Activated CD8-positive, alpha-beta memory T cell treated with anti-CD3 and anti-CD28 coated beads, Interleukin-2, amount 50 U/mL, for 24 hours (primary cell): ENCODE results near the gene ATP9A.
A peak's percentile ranks its signal among the peaks of the same experiment; 100 is the strongest.

Source experiments
- DNase-seq: peaks from one replicate; pipeline ENCODE4 v3.0.0-alpha.2; 2020; ENCODE audit errors: extremely low read depth

ATP9A gene

GRCh38 chr20:51627586-51627985 is 140.6 kb downstream of the ATP9A start:
- DNase-seq, result no peak

- DNase-seq, result no peak
Measured at GRCh38 chr20:51625105-51625504, 143.1 kb downstream of the ATP9A start.

- DNase-seq, result peak; percentile 36
Measured at GRCh38 chr20:51624157-51624731, 143.9 kb downstream of the ATP9A start.

GRCh38 chr20:51623255-51623654 is 144.9 kb downstream of the ATP9A start:
- no peak for DNase-seq

GRCh38 chr20:51622004-51622874 is 146.0 kb downstream of the ATP9A start:
- DNase-seq, result no peak

- no peak for DNase-seq
Measured at GRCh38 chr20:51620432-51620831, 147.8 kb downstream of the ATP9A start.

- DNase-seq, result no peak
Measured at GRCh38 chr20:51616060-51616459, 152.1 kb downstream of the ATP9A start.

- DNase-seq, result no peak
Measured at GRCh38 chr20:51614687-51615086, 153.5 kb downstream of the ATP9A start.

- DNase-seq, result no peak
Measured at GRCh38 chr20:51613580-51613979, 154.6 kb downstream of the ATP9A start.

- no peak for DNase-seq
Measured at GRCh38 chr20:51612896-51613295, 155.3 kb downstream of the ATP9A start.

GRCh38 chr20:51611625-51611890 is 156.6 kb downstream of the ATP9A start:
- DNase-seq, result no peak

- no peak for DNase-seq
Measured at GRCh38 chr20:51610761-51611624, 157.2 kb downstream of the ATP9A start.

- DNase-seq, result no peak
Measured at GRCh38 chr20:51610111-51610510, 158.1 kb downstream of the ATP9A start.

GRCh38 chr20:51609251-51609650 is 158.9 kb downstream of the ATP9A start:
- DNase-seq, result no peak

GRCh38 chr20:51608061-51608460 is 160.1 kb downstream of the ATP9A start:
- DNase-seq, result no peak

- no peak for DNase-seq
Measured at GRCh38 chr20:51607170-51607569, 161.0 kb downstream of the ATP9A start.

GRCh38 chr20:51604851-51605250 is 163.3 kb downstream of the ATP9A start:
- DNase-seq, result no peak

GRCh38 chr20:51602131-51602530 is 166.1 kb downstream of the ATP9A start:
- no peak for DNase-seq

- no peak for DNase-seq
Measured at GRCh38 chr20:51600950-51601349, 167.2 kb downstream of the ATP9A start.

GRCh38 chr20:51600016-51600420 is 168.2 kb downstream of the ATP9A start:
- DNase-seq, result no peak

GRCh38 chr20:51598556-51598955 is 169.6 kb downstream of the ATP9A start:
- DNase-seq, result no peak

- DNase-seq, result no peak
Measured at GRCh38 chr20:51597389-51598231, 170.6 kb downstream of the ATP9A start.
